HEK293 (cell line): Measurements from ENCODE around the gene NEO1.

Experiments
- CTCF ChIA-PET: fragments of 350-600 bp; formaldehyde crosslinking; extraction: SDS; loops from one replicate; lab custom pipeline; 2021; ENCODE audit warnings: antibody characterized with exemption; lab: Yijun Ruan, JAX
- POLR2A ChIA-PET: fragments of 300-600 bp; formaldehyde crosslinking; extraction: SDS; loops from one replicate; lab custom pipeline; 2020; ENCODE audit warnings: antibody characterized with exemption, inconsistent platforms; lab: Yijun Ruan, JAX
- H3K27ac ChIP-seq: fragments of 200-500 bp; sonication (Bioruptor generic); 2 replicates; pipeline ENCODE4 v1.5.1; 2014; ENCODE audit warnings: low read depth, low read length, control low read depth, inconsistent platforms; ENCODE audit errors: extremely low read depth
- H3K36me3 ChIP-seq, 2 experiments: fragments of 200-500 bp in 1 of 2; sonication (Bioruptor generic) in 1 of 2; 1 replicate in 1 of 2; 2 replicates in 1 of 2; pipeline ENCODE4 v1.5.1; 2014 to 2017; ENCODE audit warnings: inconsistent platforms in 2 of 2, low read length in 2 of 2; ENCODE audit not compliant: control insufficient read depth in 2 of 2, insufficient read depth in 1 of 2
- H3K4me1 ChIP-seq: fragments of 200-500 bp; sonication (Bioruptor generic); 2 replicates; pipeline ENCODE4 v1.5.1; 2014; ENCODE audit warnings: mild to moderate bottlenecking, low read length, inconsistent platforms; ENCODE audit not compliant: control insufficient read depth, insufficient read depth
- H3K4me3 ChIP-seq: 2 replicates; pipeline ENCODE4 v1.5.1; 2011; ENCODE audit warnings: low read depth, mild to moderate bottlenecking, control low read depth, low read length, moderate library complexity
- H3K9me3 ChIP-seq: fragments of 200-500 bp; sonication (Bioruptor generic); 2 replicates; pipeline ENCODE4 v1.5.1; 2014; ENCODE audit warnings: low read depth, low read length, inconsistent platforms; ENCODE audit not compliant: control insufficient read depth, insufficient read depth
- GLIS1 ChIP-seq: fragments of 450-650 bp; formaldehyde crosslinking; IDR thresholded peaks from 2 replicates; pipeline ENCODE4 v1.5.1; 2016; ENCODE audit warnings: missing biosample characterization, missing genetic modification characterization
- IKZF3 ChIP-seq: fragments of 450-650 bp; IDR thresholded peaks from 2 replicates; pipeline ENCODE4 v1.5.0; 2018; ENCODE audit warnings: missing biosample characterization, mild to moderate bottlenecking, missing genetic modification characterization, moderate library complexity
- KLF8 ChIP-seq: fragments of 450-650 bp; formaldehyde crosslinking; IDR thresholded peaks from 2 replicates; pipeline ENCODE4 v1.5.1; 2016; ENCODE audit warnings: missing biosample characterization, missing genetic modification characterization
- MYNN ChIP-seq: fragments of 450-650 bp; formaldehyde crosslinking; IDR thresholded peaks from 2 replicates; pipeline ENCODE4 v1.5.1; 2016; ENCODE audit warnings: missing biosample characterization, missing genetic modification characterization, borderline replicate concordance
- MZF1 ChIP-seq: fragments of 450-650 bp; formaldehyde crosslinking; IDR thresholded peaks from 2 replicates; pipeline ENCODE4 v1.5.1; 2017; ENCODE audit warnings: missing biosample characterization, missing genetic modification characterization, borderline replicate concordance
- RBAK ChIP-seq: fragments of 450-650 bp; formaldehyde crosslinking; IDR thresholded peaks from 2 replicates; pipeline ENCODE4 v1.5.1; 2016; ENCODE audit warnings: missing biosample characterization, missing genetic modification characterization
- SETDB1 ChIP-seq: IDR thresholded peaks from one replicate; pipeline ENCODE4 v1.6.1; 2017; ENCODE audit warnings: mild to moderate bottlenecking, low read length, moderate library complexity, mixed read lengths; ENCODE audit not compliant: insufficient read length
- ZBTB7A ChIP-seq: fragments of 450-650 bp; formaldehyde crosslinking; IDR thresholded peaks from 2 replicates; pipeline ENCODE4 v1.5.1; 2016; ENCODE audit warnings: low read depth, missing biosample characterization, missing genetic modification characterization
- ZNF10 ChIP-seq: fragments of 450-650 bp; formaldehyde crosslinking; IDR thresholded peaks from 2 replicates; pipeline ENCODE4 v1.5.1; 2017; ENCODE audit warnings: missing biosample characterization, missing genetic modification characterization
- ZNF155 ChIP-seq: fragments of 450-650 bp; formaldehyde crosslinking; IDR thresholded peaks from 2 replicates; pipeline ENCODE4 v1.5.1; 2016; ENCODE audit warnings: missing biosample characterization, missing genetic modification characterization
- ZNF184 ChIP-seq: fragments of 450-650 bp; IDR thresholded peaks from 2 replicates; pipeline ENCODE4 v1.5.1; 2018; ENCODE audit warnings: missing biosample characterization, mild to moderate bottlenecking, missing genetic modification characterization
- ZNF292 ChIP-seq: fragments of 450-650 bp; formaldehyde crosslinking; IDR thresholded peaks from 2 replicates; pipeline ENCODE4 v1.5.1; 2016; ENCODE audit warnings: low read depth, missing biosample characterization, missing genetic modification characterization, borderline replicate concordance
- ZNF302 ChIP-seq: fragments of 450-650 bp; formaldehyde crosslinking; IDR thresholded peaks from 2 replicates; pipeline ENCODE4 v1.5.1; 2016; ENCODE audit warnings: missing biosample characterization, missing genetic modification characterization, low read depth
- ZNF354C ChIP-seq: fragments of 450-650 bp; formaldehyde crosslinking; IDR thresholded peaks from 2 replicates; pipeline ENCODE4 v1.5.1; 2016; ENCODE audit warnings: missing biosample characterization, missing genetic modification characterization, low read depth, borderline replicate concordance
- ZNF510 ChIP-seq: fragments of 450-650 bp; formaldehyde crosslinking; IDR thresholded peaks from 2 replicates; pipeline ENCODE4 v1.5.1; 2018; ENCODE audit warnings: mild to moderate bottlenecking, missing genetic modification characterization, missing biosample characterization; ENCODE audit not compliant: insufficient replicate concordance
- ZNF549 ChIP-seq: fragments of 450-650 bp; IDR thresholded peaks from 2 replicates; pipeline ENCODE4 v1.5.1; 2018; ENCODE audit warnings: missing biosample characterization, missing genetic modification characterization, mild to moderate bottlenecking, inconsistent platforms, moderate library complexity
- ZNF555 ChIP-seq: fragments of 450-650 bp; formaldehyde crosslinking; conservative IDR thresholded peaks from 2 replicates; pipeline ENCODE4 v1.5.1; 2017; ENCODE audit warnings: missing biosample characterization, mild to moderate bottlenecking, missing genetic modification characterization, inconsistent platforms
- ZNF560 ChIP-seq: fragments of 450-650 bp; formaldehyde crosslinking; IDR thresholded peaks from 2 replicates; pipeline ENCODE4 v1.5.1; 2017; ENCODE audit warnings: missing biosample characterization, missing genetic modification characterization, borderline replicate concordance
- ZNF629 ChIP-seq: fragments of 450-650 bp; formaldehyde crosslinking; IDR thresholded peaks from 2 replicates; pipeline ENCODE4 v1.5.1; 2017; ENCODE audit warnings: missing biosample characterization, missing genetic modification characterization
- ZNF664 ChIP-seq: fragments of 450-650 bp; formaldehyde crosslinking; IDR thresholded peaks from 2 replicates; pipeline ENCODE4 v1.5.1; 2016; ENCODE audit warnings: missing biosample characterization, missing genetic modification characterization
- ZNF747 ChIP-seq: fragments of 450-650 bp; formaldehyde crosslinking; IDR thresholded peaks from 2 replicates; pipeline ENCODE4 v1.5.1; 2016; ENCODE audit warnings: missing biosample characterization, missing genetic modification characterization
- ZNF768 ChIP-seq: fragments of 450-650 bp; formaldehyde crosslinking; IDR thresholded peaks from 2 replicates; pipeline ENCODE4 v1.5.1; 2018; ENCODE audit warnings: missing biosample characterization, mild to moderate bottlenecking, missing genetic modification characterization
- ZNF791 ChIP-seq: fragments of 450-650 bp; formaldehyde crosslinking; IDR thresholded peaks from 2 replicates; pipeline ENCODE4 v1.5.1; 2016; ENCODE audit warnings: missing biosample characterization, missing genetic modification characterization
- ZNF792 ChIP-seq: fragments of 450-650 bp; formaldehyde crosslinking; IDR thresholded peaks from 2 replicates; pipeline ENCODE4 v1.5.1; 2016; ENCODE audit warnings: missing biosample characterization, missing genetic modification characterization
- ZSCAN30 ChIP-seq: fragments of 450-650 bp; IDR thresholded peaks from 2 replicates; pipeline ENCODE4 v1.5.1; 2018; ENCODE audit warnings: missing biosample characterization, mild to moderate bottlenecking, missing genetic modification characterization, moderate library complexity
- ZXDB ChIP-seq: fragments of 450-650 bp; formaldehyde crosslinking; IDR thresholded peaks from 2 replicates; pipeline ENCODE4 v1.5.1; 2016; ENCODE audit warnings: missing biosample characterization, missing genetic modification characterization
- TF ChIP-seq, protein P1 (sequence below): fragments of 450-650 bp; formaldehyde crosslinking; IDR thresholded peaks from 2 replicates; pipeline ENCODE4 v1.5.1; 2016; ENCODE audit warnings: missing biosample characterization, missing genetic modification characterization

Gene NEO1

DNA sequence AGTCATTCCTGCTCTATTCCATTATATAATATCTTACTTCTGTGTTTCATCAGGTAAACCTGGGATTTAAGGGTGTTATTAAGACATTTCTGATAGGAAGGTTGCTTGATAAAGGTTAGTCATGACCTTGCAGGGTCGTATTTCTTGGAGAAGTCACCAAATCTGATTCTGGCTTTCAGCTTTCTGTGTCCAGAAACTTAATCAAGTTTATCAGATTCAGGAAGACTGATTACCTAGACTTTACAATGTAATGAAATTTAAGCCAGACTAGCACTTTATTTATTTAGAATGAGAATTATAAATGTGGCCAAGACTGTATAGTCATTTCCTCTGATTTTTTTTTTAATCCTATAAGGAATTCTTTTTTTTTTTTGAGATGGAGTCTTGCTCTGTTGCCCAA, 81.9 kb downstream of the NEO1 start:
- no peaks in the 10 kb centered on the region for H3K9me3 ChIP-seq
- TF ChIP-seq MZF1 (tag by site-specific recombination) (no peak), ZXDB (tag by site-specific recombination) (no peak), KLF8 (tag by site-specific recombination) (no peak), ZNF792 (tag by site-specific recombination) (no peak), IKZF3 (tag by site-specific recombination) (no peak), ZNF664 (no peak), ZNF292 (no peak), RBAK (no peak), ZNF302 (tag by site-specific recombination) (no peak)
- TF ChIP-seq, protein P1, sequence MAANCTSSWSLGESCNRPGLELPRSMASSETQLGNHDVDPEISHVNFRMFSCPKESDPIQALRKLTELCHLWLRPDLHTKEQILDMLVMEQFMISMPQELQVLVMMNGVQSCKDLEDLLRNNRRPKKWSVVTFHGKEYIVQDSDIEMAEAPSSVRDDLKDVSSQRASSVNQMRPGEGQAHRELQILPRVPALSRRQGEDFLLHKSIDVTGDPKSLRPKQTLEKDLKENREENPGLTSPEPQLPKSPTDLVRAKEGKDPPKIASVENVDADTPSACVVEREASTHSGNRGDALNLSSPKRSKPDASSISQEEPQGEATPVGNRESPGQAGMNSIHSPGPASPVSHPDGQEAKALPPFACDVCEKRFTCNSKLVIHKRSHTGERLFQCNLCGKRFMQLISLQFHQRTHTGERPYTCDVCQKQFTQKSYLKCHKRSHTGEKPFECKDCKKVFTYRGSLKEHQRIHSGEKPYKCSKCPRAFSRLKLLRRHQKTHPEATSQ, result no peak
- no peak overlapping the region for H3K4me3 ChIP-seq
- H3K4me1 ChIP-seq, result no peaks in the 10 kb centered on the region
- ChIA-PET CTCF (interaction anchor here (0.6 to 0.7 kb wide), 3 partner anchors 62 to 167 kb away, joined by 3 to 5 read pairs (median 5); no protein-coding TSS in a partner anchor), POLR2A (no interaction called here)
- no peak overlapping the region for H3K27ac ChIP-seq
- peaks cover 5 to 12% of the 10 kb centered on the region in 2 experiments; a peak in 2 of 3 replicates for H3K36me3 ChIP-seq

DNA sequence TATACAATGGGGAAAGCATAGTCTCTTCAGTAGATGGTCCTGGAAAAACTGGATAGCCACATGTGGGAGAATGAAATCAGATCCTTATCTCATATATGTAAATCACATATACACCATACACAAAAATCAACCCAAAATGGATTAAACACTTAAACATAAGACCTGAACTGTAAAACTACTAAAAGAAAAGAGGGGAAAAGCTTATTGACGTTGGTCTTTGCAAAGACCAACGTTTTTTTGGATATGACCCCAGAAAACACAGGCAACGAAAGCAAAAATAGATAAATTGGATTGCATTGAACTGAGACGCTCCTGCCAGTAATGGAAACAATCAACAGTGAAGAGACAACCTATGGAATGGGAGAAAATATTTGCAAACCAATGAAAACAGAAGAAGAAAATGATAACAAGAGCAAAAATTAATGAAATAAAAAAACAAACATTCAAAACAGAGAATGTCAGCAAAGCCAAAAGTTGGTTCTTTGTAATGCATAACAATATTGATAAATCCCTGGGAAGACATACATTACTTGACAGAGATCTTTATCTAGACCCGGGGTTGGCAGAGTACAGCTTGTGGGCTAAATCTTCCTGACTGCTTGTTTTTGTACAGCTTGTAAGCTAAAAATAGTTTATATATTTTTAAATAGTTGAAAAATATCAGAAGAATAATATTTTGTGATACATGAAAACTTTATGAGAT, 86.9 kb downstream of the NEO1 start:
- ChIA-PET CTCF (interaction anchor here (0.7 to 1.4 kb wide), 3 partner anchors 11 to 510 kb away, joined by 3 to 6 read pairs (median 3); no protein-coding TSS in a partner anchor), POLR2A (no interaction called here)
- H3K27ac ChIP-seq, result no peak overlapping the region
- peaks cover 5 to 11% of the 10 kb centered on the region in 2 experiments; a peak in 2 of 3 replicates for H3K36me3 ChIP-seq
- no peaks in the 10 kb centered on the region for H3K4me1 ChIP-seq
- TF ChIP-seq ZNF155 (tag by site-specific recombination), result no peak
- TF ChIP-seq GLIS1 (tag by site-specific recombination), result no peak
- no peak for TF ChIP-seq MZF1 (tag by site-specific recombination)
- no peak for TF ChIP-seq ZNF510 (tag by site-specific recombination)
- no peak for TF ChIP-seq ZNF560 (tag by site-specific recombination)
- TF ChIP-seq ZNF555 (tag by site-specific recombination), result no peak
- no peak for TF ChIP-seq ZSCAN30 (tag by site-specific recombination)
- TF ChIP-seq ZNF292, result no peak
- TF ChIP-seq ZNF629 (tag by site-specific recombination), result no peak
- TF ChIP-seq ZNF768 (tag by site-specific recombination), result no peak
- no peak for TF ChIP-seq ZNF184 (tag by site-specific recombination)
- no peak for TF ChIP-seq ZNF10 (tag by site-specific recombination)
- TF ChIP-seq ZNF549 (tag by site-specific recombination), result no peak
- TF ChIP-seq ZNF747 (tag by site-specific recombination), result no peak
- TF ChIP-seq ZNF354C (tag by site-specific recombination), result no peak
- TF ChIP-seq MYNN (tag by site-specific recombination), result no peak
- TF ChIP-seq ZNF791 (tag by site-specific recombination), result no peak
- TF ChIP-seq SETDB1, result no peak
- no peak for TF ChIP-seq ZBTB7A (tag by site-specific recombination)
- no peaks in the 10 kb centered on the region for H3K9me3 ChIP-seq
- no peak overlapping the region for H3K4me3 ChIP-seq
